OCI-LY3 (cell line): ENCODE data around the gene LGALSL.

ENCODE experiments used
- H2AFZ ChIP-seq: fragments of 200-600, 300-600 bp; shearing (Covaris generic); 2 replicates; pipeline ENCODE4 v1.6.0; 2014; ENCODE audit warnings: antibody characterized with exemption, low read depth, low read length
- H3K27ac ChIP-seq: fragments of 200-600, 300-600 bp; sonication (generic); 2 replicates; pipeline ENCODE4 v1.5.1; 2014; ENCODE audit warnings: mild to moderate bottlenecking, low read length, moderate library complexity, mixed read lengths
- H3K27me3 ChIP-seq: fragments of 200-600, 300-600 bp; sonication (generic); 2 replicates; pipeline ENCODE4 v1.6.1; 2014; ENCODE audit warnings: low read depth, low read length, mixed read lengths
- H3K36me3 ChIP-seq: fragments of 200-600, 300-600 bp; sonication (generic); replicated peaks from 2 replicates; pipeline ENCODE3; 2014; ENCODE audit warnings: low read depth, low read length, mixed read lengths
- H3K4me1 ChIP-seq: fragments of 300-600, 200-600 bp; sonication (generic); 2 replicates; pipeline ENCODE4 v1.6.1; 2014; ENCODE audit warnings: low read length, mixed read lengths
- H3K4me2 ChIP-seq: fragments of 200-600, 300-600 bp; sonication (generic); 2 replicates; pipeline ENCODE4 v1.6.1; 2014; ENCODE audit warnings: low read length, mixed read lengths
- H3K4me3 ChIP-seq: fragments of 300-600, 200-600 bp; sonication (generic); 2 replicates; pipeline ENCODE4 v1.5.1; 2014; ENCODE audit warnings: antibody characterized with exemption, mild to moderate bottlenecking, low read length, moderate library complexity
- H3K79me2 ChIP-seq: fragments of 300-600, 200-600 bp; shearing (Covaris generic); 2 replicates; pipeline ENCODE4 v1.6.1; 2014; ENCODE audit warnings: mild to moderate bottlenecking, low read length, mixed read lengths
- H3K9ac ChIP-seq: fragments of 300-600, 200-600 bp; shearing (Covaris generic); 2 replicates; pipeline ENCODE4 v1.6.0; 2014; ENCODE audit warnings: mild to moderate bottlenecking, low read length, moderate library complexity
- H3K9me3 ChIP-seq: fragments of 200-600, 300-600 bp; shearing (Covaris generic); 2 replicates; pipeline ENCODE4 v1.6.1; 2014; ENCODE audit warnings: low read length, mixed read lengths; ENCODE audit not compliant: insufficient read depth
- H4K20me1 ChIP-seq: fragments of 200-600, 300-600 bp; sonication (generic); 2 replicates; pipeline ENCODE4 v1.6.1; 2016; ENCODE audit warnings: low read length, mixed read lengths; ENCODE audit not compliant: insufficient read depth
- CTCF ChIP-seq: fragments of 200-600, 300-600 bp; sonication (generic); IDR thresholded peaks from 2 replicates; pipeline ENCODE4 v1.5.1; 2014; ENCODE audit warnings: antibody characterized with exemption, low read length, low read depth
- EZH2phosphoT487 ChIP-seq: fragments of 200-600 bp; shearing (Covaris generic); IDR thresholded peaks from 2 replicates; pipeline ENCODE4 v1.6.1; 2018; ENCODE audit warnings: antibody characterized with exemption, mixed run types, low read depth

The LGALSL gene

DNA sequence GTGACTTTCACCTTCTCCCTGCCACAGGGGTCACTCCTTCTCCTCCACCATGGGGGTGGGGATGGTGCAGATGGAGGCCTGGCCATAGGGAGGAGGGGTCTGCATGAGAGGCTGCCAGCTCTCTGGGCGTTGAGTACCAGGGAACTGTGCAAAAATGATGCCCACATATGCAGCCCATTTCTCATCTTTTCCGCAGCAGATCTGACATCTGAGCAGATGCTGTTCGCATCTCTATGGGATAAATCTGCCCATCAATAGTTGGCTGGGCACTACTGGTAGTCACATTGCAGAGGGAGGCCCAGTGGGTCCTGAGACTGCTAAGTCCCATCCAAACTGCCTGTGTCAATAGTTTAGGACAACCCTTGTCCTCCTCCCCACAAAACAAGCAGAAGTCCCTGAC lies 45.9 kb upstream of the LGALSL start:
- H3K36me3 ChIP-seq: no peaks in the 10 kb centered on the region
- H3K27me3 ChIP-seq: peaks cover 14% of the 10 kb centered on the region
- H3K9ac ChIP-seq: no peak overlapping the region
- H4K20me1 ChIP-seq: no peaks in the 10 kb centered on the region
- no peak overlapping the region for H3K4me2 ChIP-seq
- no peak overlapping the region for H3K27ac ChIP-seq
- no peak overlapping the region for H2AFZ ChIP-seq
- no peaks in the 10 kb centered on the region for H3K79me2 ChIP-seq
- no peak overlapping the region for H3K4me3 ChIP-seq
- no peaks in the 10 kb centered on the region for H3K4me1 ChIP-seq
- TF ChIP-seq CTCF (no peak), EZH2phosphoT487 (no peak)
- no peaks in the 10 kb centered on the region for H3K9me3 ChIP-seq

DNA sequence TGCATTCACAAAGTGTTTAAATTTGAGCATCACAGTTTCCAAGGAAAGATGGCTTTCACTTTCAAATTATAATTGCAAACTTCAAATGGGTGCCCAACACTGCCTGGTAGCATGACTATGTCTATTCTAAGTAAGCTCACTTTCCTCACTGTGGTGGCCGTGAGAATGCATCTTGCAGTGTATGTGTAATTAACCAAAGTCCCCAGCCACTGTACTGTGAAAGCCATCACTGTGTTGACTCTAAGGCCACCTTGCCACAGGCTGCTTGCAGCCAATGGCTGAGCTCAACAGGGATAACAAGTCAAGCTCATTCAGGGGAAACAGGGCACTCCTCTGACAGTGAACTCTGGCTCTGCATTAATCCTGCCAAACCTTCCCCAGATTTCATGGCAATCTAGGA lies 43.3 kb upstream of the LGALSL start:
- H3K27ac ChIP-seq: no peak overlapping the region

GRCh38 chr2:64412671-64413070 lies 41.3 kb upstream of the LGALSL start:
- no peak overlapping the region for H3K27ac ChIP-seq
- TF ChIP-seq EZH2phosphoT487 (no peak), CTCF (no peak)

More for the DNA sequence above, 43.3 kb upstream of the LGALSL start:
- H3K4me3 ChIP-seq: no peak overlapping the region
- H3K9ac ChIP-seq: no peak overlapping the region
- no peak overlapping the region for H3K4me2 ChIP-seq
- H3K36me3 ChIP-seq: no peaks in the 10 kb centered on the region
- H3K79me2 ChIP-seq: no peaks in the 10 kb centered on the region
- no peaks in the 10 kb centered on the region for H4K20me1 ChIP-seq
- H3K27me3 ChIP-seq: peaks cover 14% of the 10 kb centered on the region
- H3K9me3 ChIP-seq: no peaks in the 10 kb centered on the region
- no peaks in the 10 kb centered on the region for H3K4me1 ChIP-seq
- H2AFZ ChIP-seq: no peak overlapping the region
- TF ChIP-seq EZH2phosphoT487 (no peak), CTCF (no peak)

GRCh38 chr2:64414736-64415435 lies 39.1 kb upstream of the LGALSL start:
- Histone ChIP-seq H4K20me1 (no peaks in the 10 kb centered on the region), H3K79me2 (no peaks in the 10 kb centered on the region), H3K27ac (no peak overlapping the region), H2AFZ (no peak overlapping the region), H3K4me3 (no peak overlapping the region), H3K9ac (no peak overlapping the region), H3K4me2 (no peak overlapping the region), H3K27me3 (peaks cover 14% of the 10 kb centered on the region), H3K4me1 (no peaks in the 10 kb centered on the region), H3K36me3 (no peaks in the 10 kb centered on the region), H3K9me3 (no peaks in the 10 kb centered on the region)
- TF ChIP-seq EZH2phosphoT487 (no peak), CTCF (no peak)

More at GRCh38 chr2:64412671-64413070, 41.3 kb upstream of the LGALSL start:
- Histone ChIP-seq H3K36me3 (no peaks in the 10 kb centered on the region), H3K9me3 (no peaks in the 10 kb centered on the region), H2AFZ (no peak overlapping the region), H4K20me1 (no peaks in the 10 kb centered on the region), H3K9ac (no peak overlapping the region), H3K4me3 (no peak overlapping the region), H3K79me2 (no peaks in the 10 kb centered on the region), H3K27me3 (peaks cover 14% of the 10 kb centered on the region), H3K4me1 (no peaks in the 10 kb centered on the region), H3K4me2 (no peak overlapping the region)
